Uterus (tissue), 4 donors: ENCODE measurements around the gene HECW1. TPM values are rescaled to one million over a fixed set of nuclear protein-coding genes. Genes with fewer than 3 reads are reported as not detected.

Experiments
- DNase-seq, 2 donors: peaks; one replicate each; pipeline ENCODE4 v3.0.0-alpha.2; 2019 to 2020
- H3K27ac ChIP-seq, 2 donors: fragments of 200-600 bp; sonication (generic); 1 replicate in 1 of 2; 2 replicates in 1 of 2; pipeline ENCODE4 v1.5.1; 2016 to 2018
- H3K27me3 ChIP-seq, 2 donors: fragments of 200-600 bp; sonication (generic); one replicate each; pipeline ENCODE4 v1.5.1; 2018 to 2019; ENCODE audit warnings: control low read depth in 1 of 2
- H3K36me3 ChIP-seq, 2 donors: fragments of 200-600 bp; sonication (generic); one replicate each; pipeline ENCODE4 v1.5.1; 2019; ENCODE audit warnings: control low read depth in 1 of 2
- H3K4me1 ChIP-seq, 2 donors: fragments of 200-600 bp; sonication (generic); one replicate each; pipeline ENCODE4 v1.5.1; 2018 to 2019; ENCODE audit warnings: control low read depth in 1 of 2
- H3K4me3 ChIP-seq, 2 donors: fragments of 200-600 bp; sonication (generic); 1 replicate in 1 of 2; 2 replicates in 1 of 2; pipeline ENCODE4 v1.5.1; 2018 to 2019; ENCODE audit warnings: mild to moderate bottlenecking in 1 of 2
- H3K9me3 ChIP-seq, 2 donors: fragments of 200-600 bp; sonication (generic); one replicate each; pipeline ENCODE4 v1.5.1; 2019; ENCODE audit warnings: control low read depth in 1 of 2
- POLR2A ChIP-seq, 2 donors: fragments of 450-650 bp; IDR thresholded peaks; one replicate each; pipeline ENCODE4 v1.6.1; 2016; ENCODE audit warnings: antibody characterized with exemption in 2 of 2, mild to moderate bottlenecking in 1 of 2, moderate library complexity in 1 of 2
- intact Hi-C: fragments of 100-400 bp; cut with DNase I; formaldehyde crosslinking; loops from one replicate; pipeline ENCODE4 v1.15.1; 2023; ENCODE audit warnings: low total_unique reads
- total RNA-seq, 4 donors: library from RNA; depleted of rRNA in 3 of 4; stranded (reverse); fragments of >200 nt in 3 of 4; gene quantifications; one replicate each; pipeline versions ENCODE4 v1.1.0 to v1.2.4, GENCODE V29; 2014 to 2023
- TF ChIP-seq, protein P1 (sequence below), 4 experiments: fragments of 200-600 bp in 2 of 4; fragments of 450-650 bp in 2 of 4; sonication (generic) in 2 of 4; IDR thresholded peaks; one replicate each; pipeline ENCODE4 v1.5.1; 2016 to 2019; ENCODE audit warnings: antibody characterized with exemption in 4 of 4, mild to moderate bottlenecking in 2 of 4, moderate library complexity in 1 of 4
- donor health status: DM: yes; HTN: yes; CAD: no.

The HECW1 gene
- total RNA-seq, 4 donors from 2014 or later = 0.28 TPM; not detected in 3

DNA sequence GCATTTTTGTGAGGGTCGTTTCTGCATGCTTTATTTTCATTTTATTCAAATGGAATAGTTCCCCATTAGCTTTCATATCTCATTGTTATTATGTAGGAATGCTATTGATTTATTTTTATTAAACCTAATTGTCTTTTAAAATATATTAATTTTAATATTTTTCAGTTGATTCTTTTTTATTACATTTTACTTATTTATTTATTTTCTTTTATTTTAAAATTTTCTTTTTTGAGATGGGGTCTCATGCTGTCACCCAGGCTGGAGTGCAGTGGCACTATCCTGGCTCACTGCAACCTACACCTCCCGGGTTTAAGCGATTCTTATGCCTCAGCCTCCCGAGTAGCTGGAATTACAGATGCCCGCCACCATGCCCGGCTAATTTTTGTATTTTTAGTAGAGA is 463.1 kb downstream of the HECW1 start:
- DNase-seq = no peak
- H3K4me1 ChIP-seq = no peaks in the 10 kb centered on the region
- H3K4me3 ChIP-seq = no peak overlapping the region
- H3K27me3 ChIP-seq = no peaks in the 10 kb centered on the region
- H3K27ac ChIP-seq = no peak overlapping the region
- no peaks in the 10 kb centered on the region for H3K9me3 ChIP-seq
- intact Hi-C loops = no loop called here
- H3K36me3 ChIP-seq = no peaks in the 10 kb centered on the region
- no peak for TF ChIP-seq POLR2A (IDR thresholded peaks at IDR 0.05)
- TF ChIP-seq, protein P1, sequence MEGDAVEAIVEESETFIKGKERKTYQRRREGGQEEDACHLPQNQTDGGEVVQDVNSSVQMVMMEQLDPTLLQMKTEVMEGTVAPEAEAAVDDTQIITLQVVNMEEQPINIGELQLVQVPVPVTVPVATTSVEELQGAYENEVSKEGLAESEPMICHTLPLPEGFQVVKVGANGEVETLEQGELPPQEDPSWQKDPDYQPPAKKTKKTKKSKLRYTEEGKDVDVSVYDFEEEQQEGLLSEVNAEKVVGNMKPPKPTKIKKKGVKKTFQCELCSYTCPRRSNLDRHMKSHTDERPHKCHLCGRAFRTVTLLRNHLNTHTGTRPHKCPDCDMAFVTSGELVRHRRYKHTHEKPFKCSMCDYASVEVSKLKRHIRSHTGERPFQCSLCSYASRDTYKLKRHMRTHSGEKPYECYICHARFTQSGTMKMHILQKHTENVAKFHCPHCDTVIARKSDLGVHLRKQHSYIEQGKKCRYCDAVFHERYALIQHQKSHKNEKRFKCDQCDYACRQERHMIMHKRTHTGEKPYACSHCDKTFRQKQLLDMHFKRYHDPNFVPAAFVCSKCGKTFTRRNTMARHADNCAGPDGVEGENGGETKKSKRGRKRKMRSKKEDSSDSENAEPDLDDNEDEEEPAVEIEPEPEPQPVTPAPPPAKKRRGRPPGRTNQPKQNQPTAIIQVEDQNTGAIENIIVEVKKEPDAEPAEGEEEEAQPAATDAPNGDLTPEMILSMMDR (IDR thresholded peaks at IDR 0.05) = no peak

GRCh38 chr7:43576241-43576640 is 463.8 kb downstream of the HECW1 start:
- no peaks in the 10 kb centered on the region for H3K4me1 ChIP-seq
- no peaks in the 10 kb centered on the region for H3K9me3 ChIP-seq
- TF ChIP-seq, protein P1 (IDR thresholded peaks at IDR 0.05) = no peak
- no peak for TF ChIP-seq POLR2A (IDR thresholded peaks at IDR 0.05)
- H3K27me3 ChIP-seq = no peaks in the 10 kb centered on the region
- H3K27ac ChIP-seq = no peak overlapping the region
- no peak overlapping the region for H3K4me3 ChIP-seq
- H3K36me3 ChIP-seq = no peaks in the 10 kb centered on the region
- intact Hi-C loops = no loop called here
- no peak for DNase-seq

GRCh38 chr7:43577485-43577951 is 465.1 kb downstream of the HECW1 start:
- Histone ChIP-seq H3K4me3 (no peak overlapping the region), H3K4me1 (no peaks in the 10 kb centered on the region), H3K9me3 (no peaks in the 10 kb centered on the region), H3K36me3 (no peaks in the 10 kb centered on the region), H3K27ac (no peak overlapping the region), H3K27me3 (no peaks in the 10 kb centered on the region)
- no peak for TF ChIP-seq POLR2A (IDR thresholded peaks at IDR 0.05)
- TF ChIP-seq, protein P1 (IDR thresholded peaks at IDR 0.05) = no peak
- intact Hi-C loops = no loop called here
- DNase-seq = no peak

DNA sequence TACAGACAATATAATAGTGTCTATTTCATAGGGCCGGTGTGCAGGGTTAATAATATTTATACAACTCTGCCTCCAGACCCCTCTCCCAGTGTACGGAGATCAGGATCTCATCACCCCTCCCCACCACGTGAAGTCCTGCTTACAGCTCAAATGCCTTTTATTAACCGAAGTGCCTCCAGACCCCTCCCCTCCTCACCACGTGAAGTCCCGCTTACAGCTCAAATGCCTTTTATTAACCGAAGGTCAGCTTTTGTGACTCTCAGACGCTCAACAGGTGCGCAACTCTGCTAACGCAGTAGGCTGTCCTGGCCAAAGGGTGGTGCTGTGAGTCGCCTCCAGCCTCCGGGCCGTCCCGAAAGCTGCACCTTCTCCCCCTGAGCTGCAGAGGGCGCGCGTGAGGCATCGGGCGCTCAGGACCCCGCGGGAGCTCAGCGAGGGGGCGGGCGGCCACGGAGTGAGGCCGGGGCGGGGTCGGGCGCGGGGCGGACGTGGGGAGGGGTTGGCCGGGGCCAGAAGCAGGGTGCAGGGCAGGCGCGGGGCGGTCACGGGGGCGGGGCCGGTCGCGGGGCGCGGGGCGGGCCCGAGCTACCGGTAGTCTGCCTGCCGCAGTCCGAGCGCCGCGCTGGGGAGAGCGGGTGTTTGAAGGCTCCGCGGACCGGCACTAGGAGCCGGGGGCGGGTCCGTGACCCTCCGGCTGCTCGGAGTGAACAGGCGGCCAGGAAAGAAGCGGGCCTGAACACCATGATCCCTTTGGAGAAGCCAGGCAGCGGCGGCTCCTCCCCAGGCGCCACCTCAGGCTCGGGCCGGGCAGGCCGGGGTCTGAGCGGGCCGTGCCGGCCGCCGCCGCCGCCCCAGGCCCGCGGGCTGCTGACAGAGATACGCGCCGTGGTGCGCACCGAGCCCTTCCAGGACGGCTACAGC is 470.3 kb downstream of the HECW1 start, which contains the start of gene STK17A:
Gene STK17A, plus strand, starts transcription at position 606 of the 921 bp plus-strand sequence. Its CDS starts 136 bp downstream, at position 742.
- H3K27me3 ChIP-seq = no peaks in the 10 kb centered on the region
- H3K36me3 ChIP-seq = no peaks in the 10 kb centered on the region
- no peaks in the 10 kb centered on the region for H3K4me1 ChIP-seq
- TF ChIP-seq, protein P1 (IDR thresholded peaks at IDR 0.05) = peak; percentile 98 to 100 (median 100)
- TF ChIP-seq POLR2A (IDR thresholded peaks at IDR 0.05) = peak; percentile 40 to 76
- H3K27ac ChIP-seq = peak within 1 kb of the TSS; percentile 90 to 91
- DNase-seq = peak; percentile 87 to 93
- H3K4me3 ChIP-seq = peak within 1 kb of the TSS; percentile 65 to 70
- intact Hi-C loops = loop anchor here (5.0 to 10.0 kb wide), 2 partner anchors 140 to 252 kb away; no protein-coding TSS in a partner anchor
- no peaks in the 10 kb centered on the region for H3K9me3 ChIP-seq
